NCI-H1694 treated with DMSO at 0.1 percent for 48 hours (cell line): ENCODE results near the gene PTGR1.

Source experiments
- DNase-seq: peaks from one replicate; lab custom pipeline; 2025; lab: John Stamatoyannopoulos, UW

Gene PTGR1

DNA sequence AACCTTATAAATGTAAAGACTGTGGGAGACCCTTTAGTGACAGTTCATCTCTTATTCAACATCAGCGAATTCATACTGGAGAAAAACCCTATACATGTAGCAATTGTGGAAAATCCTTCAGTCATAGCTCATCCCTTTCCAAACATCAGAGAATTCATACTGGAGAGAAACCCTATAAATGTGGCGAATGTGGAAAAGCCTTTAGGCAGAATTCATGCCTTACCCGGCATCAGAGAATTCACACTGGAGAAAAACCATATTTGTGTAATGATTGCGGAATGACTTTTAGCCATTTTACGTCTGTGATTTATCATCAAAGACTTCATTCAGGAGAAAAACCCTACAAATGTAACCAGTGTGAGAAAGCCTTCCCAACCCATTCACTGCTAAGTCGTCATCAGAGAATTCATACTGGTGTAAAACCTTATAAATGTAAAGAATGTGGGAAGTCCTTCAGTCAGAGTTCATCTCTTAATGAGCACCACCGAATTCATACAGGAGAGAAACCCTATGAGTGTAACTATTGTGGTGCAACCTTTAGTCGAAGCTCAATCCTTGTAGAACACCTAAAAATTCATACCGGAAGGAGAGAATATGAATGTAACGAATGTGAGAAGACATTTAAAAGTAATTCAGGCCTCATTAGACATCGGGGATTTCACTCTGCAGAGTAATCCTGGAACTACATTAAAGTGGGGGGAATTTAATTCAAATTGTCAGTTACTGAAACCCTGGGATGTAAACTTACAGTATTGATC, 56.8 kb downstream of the PTGR1 start:
- no peak for DNase-seq

- DNase-seq: no peak
Observed at GRCh38 chr9:111533099-111533790, 66.2 kb downstream of the PTGR1 start.

- DNase-seq: no peak
Observed at GRCh38 chr9:111531716-111532115, 67.7 kb downstream of the PTGR1 start.

DNA sequence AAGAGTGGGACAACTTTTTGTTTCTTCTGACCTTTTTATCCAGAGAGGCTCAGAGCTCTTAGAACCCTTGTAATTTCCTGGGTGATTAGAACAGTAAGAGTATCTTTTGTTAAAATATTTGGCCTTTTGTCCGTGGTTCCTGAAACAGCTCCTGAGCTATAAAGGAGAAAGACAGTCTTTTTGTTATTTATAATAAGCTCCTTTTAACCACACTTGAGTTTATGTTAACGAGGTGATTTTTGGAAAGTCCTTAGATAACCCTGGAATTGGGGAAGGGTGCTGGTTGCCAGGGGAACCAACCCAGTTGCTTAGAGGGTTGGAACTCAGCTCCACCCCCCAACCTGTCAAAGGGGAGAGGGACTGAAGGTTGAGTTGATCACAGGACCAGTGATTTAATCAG, 69.7 kb downstream of the PTGR1 start:
- DNase-seq: no peak

GRCh38 chr9:111527347-111527746, 72.1 kb downstream of the PTGR1 start:
- DNase-seq: no peak

GRCh38 chr9:111525056-111525977, 74.1 kb downstream of the PTGR1 start, which contains the start of gene ZNF483:
TSS of gene ZNF483 (plus strand) at chr9:111525179. CDS start at chr9:111527396, 2,217 bp downstream.
- DNase-seq: peak; percentile 24

DNA sequence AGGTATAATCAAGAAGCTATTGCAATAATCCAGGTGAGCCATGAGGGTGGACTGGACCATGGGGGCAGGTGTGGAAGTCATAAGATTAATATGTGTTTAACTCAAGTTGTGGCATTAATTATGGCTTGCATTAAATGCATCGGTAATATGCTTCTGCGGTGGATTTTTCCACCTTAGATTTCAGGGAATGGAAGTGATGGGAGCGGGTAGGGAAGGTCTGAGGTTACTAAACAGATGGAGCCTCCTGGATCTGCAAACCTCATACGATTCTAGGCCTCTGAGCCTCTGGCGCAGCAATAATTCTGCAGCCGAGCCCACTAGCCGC, 74.8 kb downstream of the PTGR1 start:
- DNase-seq: no peak

DNA sequence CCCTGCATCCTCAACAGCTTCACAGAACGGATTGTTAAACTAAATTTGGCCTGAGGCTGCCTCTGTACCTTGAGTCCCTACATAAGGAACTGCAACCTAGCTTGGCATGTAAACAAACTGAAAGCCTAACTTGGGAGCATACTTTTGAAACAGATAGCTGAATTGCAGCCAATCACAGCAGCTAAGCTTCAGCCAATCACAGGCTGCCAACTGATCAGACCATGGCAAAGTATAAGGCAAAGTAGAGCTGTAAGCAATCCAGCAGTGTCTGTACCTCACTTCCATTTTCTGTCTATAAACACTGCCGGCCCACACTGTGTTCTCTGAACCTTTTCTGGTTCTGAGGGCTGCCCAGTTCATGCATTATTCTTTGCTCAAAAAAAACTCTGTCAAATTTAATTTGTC, 83.4 kb downstream of the PTGR1 start:
- DNase-seq: no peak

DNA sequence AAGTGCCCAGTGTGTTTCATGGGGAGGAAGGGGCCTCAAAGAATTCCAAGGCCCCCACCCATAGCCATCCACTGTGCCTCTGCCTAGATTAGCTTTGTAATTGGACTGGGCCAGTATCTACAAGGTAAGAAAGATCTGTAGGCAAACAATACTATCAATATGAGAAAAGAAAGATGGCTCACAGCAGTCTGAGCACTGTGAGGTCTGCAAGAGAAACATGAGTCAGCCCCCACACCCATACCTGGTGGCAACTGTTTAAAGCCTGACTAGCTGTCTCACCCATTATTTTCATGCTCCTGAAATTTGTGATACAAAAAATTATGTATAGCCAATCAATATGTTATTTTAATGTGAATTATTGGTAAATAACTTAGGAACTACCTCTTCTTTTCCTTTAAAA, 84.5 kb downstream of the PTGR1 start:
- DNase-seq: no peak
